Peyer's patch (tissue), 4 donors: ENCODE results near the gene IFNG-AS1. TPM values are rescaled to one million over a fixed set of nuclear protein-coding genes. Genes with fewer than 3 reads are reported as not detected.

Experiments
- DNase-seq, 3 donors: peaks; one replicate each; pipeline ENCODE4 v3.0.0-alpha.2; 2017 to 2019
- H3K27ac ChIP-seq, 4 donors: fragments of 200-600 bp; sonication (generic); one replicate each; pipeline ENCODE4 v1.5.1; 2016 to 2019
- H3K27me3 ChIP-seq, 2 donors: fragments of 200-600 bp; sonication (generic); one replicate each; pipeline ENCODE4 v1.5.1; 2019
- H3K36me3 ChIP-seq, 3 donors: fragments of 200-600 bp; sonication (generic); one replicate each; pipeline ENCODE4 v1.5.1; 2016 to 2019
- H3K4me1 ChIP-seq, 4 donors: fragments of 200-600 bp; sonication (generic); one replicate each; pipeline ENCODE4 v1.5.1; 2016 to 2019
- H3K4me3 ChIP-seq, 4 donors: fragments of 200-600 bp; sonication (generic); 1 replicate in 3 of 4; 2 replicates in 1 of 4; pipeline ENCODE4 v1.5.1; 2016 to 2019; ENCODE audit warnings: mild to moderate bottlenecking in 1 of 4
- H3K9me3 ChIP-seq, 4 donors: fragments of 200-600 bp; sonication (generic); one replicate each; pipeline ENCODE4 v1.5.1; 2016 to 2019; ENCODE audit warnings: mild to moderate bottlenecking in 1 of 4
- CTCF ChIP-seq, 6 experiments: fragments of 450-650 bp in 4 of 6; fragments of 200-600 bp in 2 of 6; sonication (generic) in 1 of 6; IDR thresholded peaks; one replicate each; pipeline ENCODE4 v1.5.1; 2017 to 2019; ENCODE audit warnings: antibody characterized with exemption in 6 of 6, mild to moderate bottlenecking in 3 of 6, moderate library complexity in 1 of 6
- POLR2A ChIP-seq, 2 donors: fragments of 450-650 bp; IDR thresholded peaks; one replicate each; pipeline ENCODE4 v1.5.1; 2017; ENCODE audit warnings: antibody characterized with exemption in 2 of 2, mild to moderate bottlenecking in 2 of 2, moderate library complexity in 2 of 2
- total RNA-seq, 4 donors: library from RNA; depleted of rRNA; stranded (reverse); fragments of >200 nt; gene quantifications; one replicate each; pipeline ENCODE4 v1.1.0, GENCODE V29; 2016

IFNG-AS1 gene
- total RNA-seq, 4 donors from 2014 or later: 1.5 to 4.1 TPM; not detected in 2

GRCh38 chr12:67981287-67982162 lies 7.7 kb upstream of the IFNG-AS1 start:
- no peaks in the 10 kb centered on the region for H3K9me3 ChIP-seq

GRCh38 chr12:67982164-67982563 lies 7.1 kb upstream of the IFNG-AS1 start:
- TF ChIP-seq POLR2A (IDR thresholded peaks at IDR 0.05) (no peak), CTCF (IDR thresholded peaks at IDR 0.05) (no peak)
- H3K9me3 ChIP-seq: no peaks in the 10 kb centered on the region
- no peaks in the 10 kb centered on the region for H3K36me3 ChIP-seq
- H3K4me1 ChIP-seq: no peaks in the 10 kb centered on the region
- no peaks in the 10 kb centered on the region for H3K27me3 ChIP-seq
- no peak overlapping the region for H3K4me3 ChIP-seq
- DNase-seq: no peak
- H3K27ac ChIP-seq: no peak overlapping the region

More at GRCh38 chr12:67981287-67982162, 7.7 kb upstream of the IFNG-AS1 start:
- no peak for TF ChIP-seq POLR2A (IDR thresholded peaks at IDR 0.05)
- TF ChIP-seq CTCF (IDR thresholded peaks at IDR 0.05): no peak
- H3K27ac ChIP-seq: no peak overlapping the region
- no peaks in the 10 kb centered on the region for H3K36me3 ChIP-seq
- no peak for DNase-seq
- H3K27me3 ChIP-seq: no peaks in the 10 kb centered on the region
- H3K4me1 ChIP-seq: no peaks in the 10 kb centered on the region
- H3K4me3 ChIP-seq: no peak overlapping the region

GRCh38 chr12:67986632-67987031 lies 2.6 kb upstream of the IFNG-AS1 start:
- Histone ChIP-seq H3K27me3 (no peaks in the 10 kb centered on the region), H3K9me3 (no peaks in the 10 kb centered on the region), H3K4me1 (no peaks in the 10 kb centered on the region), H3K27ac (no peak overlapping the region), H3K4me3 (no peak overlapping the region), H3K36me3 (no peaks in the 10 kb centered on the region)
- TF ChIP-seq POLR2A (IDR thresholded peaks at IDR 0.05) (no peak), CTCF (IDR thresholded peaks at IDR 0.05) (no peak)
- no peak for DNase-seq

GRCh38 chr12:67988601-67989021 lies 636 bp upstream of the IFNG-AS1 start:
- Histone ChIP-seq H3K27me3 (no peaks in the 10 kb centered on the region), H3K36me3 (no peaks in the 10 kb centered on the region), H3K9me3 (no peaks in the 10 kb centered on the region), H3K4me3 (no peak overlapping the region), H3K27ac (peak overlapping the region in 1 of 4 donors; percentile 72), H3K4me1 (no peaks in the 10 kb centered on the region)
- no peak for DNase-seq
- TF ChIP-seq CTCF (IDR thresholded peaks at IDR 0.05): no peak
- TF ChIP-seq POLR2A (IDR thresholded peaks at IDR 0.05): no peak

- Histone ChIP-seq H3K4me1 (no peaks in the 10 kb centered on the region), H3K27me3 (no peaks in the 10 kb centered on the region), H3K4me3 (no peak overlapping the region), H3K27ac (peak overlapping the region in 1 of 4 donors; percentile 72), H3K9me3 (no peaks in the 10 kb centered on the region), H3K36me3 (no peaks in the 10 kb centered on the region)
- no peak for TF ChIP-seq POLR2A (IDR thresholded peaks at IDR 0.05)
- TF ChIP-seq CTCF (IDR thresholded peaks at IDR 0.05): no peak
- peak in 2 of 3 donors; percentile 50 to 54 for DNase-seq
Observed at GRCh38 chr12:67991158-67991557, 1.9 kb downstream of the IFNG-AS1 start.
